Measurements from ENCODE around the gene FLAD1.

The FLAD1 gene

DNA sequence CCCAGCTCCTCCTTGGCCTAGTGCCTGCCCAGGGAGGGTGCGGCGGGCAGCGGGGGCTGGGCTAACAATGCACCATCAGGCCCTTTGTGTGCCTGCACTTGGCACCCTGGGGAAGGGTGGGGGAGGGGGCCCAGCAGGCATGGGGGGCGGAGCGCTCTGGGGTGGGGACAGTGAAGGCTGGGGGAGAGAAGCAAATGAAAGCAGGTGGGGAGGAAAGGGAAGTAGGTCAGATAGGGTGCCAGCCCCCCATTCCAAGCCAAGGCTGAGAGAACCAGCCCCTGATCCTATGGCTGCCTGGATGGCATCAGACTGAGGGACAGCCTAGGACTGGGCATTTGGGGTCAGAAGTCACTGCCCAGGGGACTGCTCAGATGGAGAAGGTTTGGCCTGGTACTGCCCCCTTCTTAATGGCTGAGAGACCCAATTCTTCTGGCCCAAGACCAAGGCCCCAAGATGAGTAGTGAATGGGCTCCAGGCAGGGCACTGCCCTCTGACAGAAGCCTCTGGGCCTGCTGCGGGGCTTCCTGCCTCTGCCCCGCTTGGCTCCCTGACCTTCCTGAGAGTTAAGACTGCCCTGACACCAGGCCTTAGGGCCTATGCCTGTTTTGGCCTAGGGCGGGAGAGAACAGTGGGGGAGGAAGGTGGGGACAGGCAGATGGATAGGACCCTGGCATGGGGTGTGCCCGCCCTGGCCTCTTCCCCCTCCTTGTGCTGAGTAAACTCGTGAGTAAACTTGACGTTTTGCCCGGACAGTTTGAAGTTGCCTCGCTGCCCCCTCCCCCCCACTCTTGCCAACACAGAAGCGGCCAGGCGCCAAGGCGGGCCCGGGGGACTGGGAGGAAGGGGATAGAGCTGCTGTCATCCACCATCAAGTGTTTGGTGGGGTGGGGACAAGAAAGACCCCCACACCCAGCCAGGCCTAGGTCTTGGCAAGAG, 22.2 kb downstream of the FLAD1 start:
- DNase-seq, result no peak

DNA sequence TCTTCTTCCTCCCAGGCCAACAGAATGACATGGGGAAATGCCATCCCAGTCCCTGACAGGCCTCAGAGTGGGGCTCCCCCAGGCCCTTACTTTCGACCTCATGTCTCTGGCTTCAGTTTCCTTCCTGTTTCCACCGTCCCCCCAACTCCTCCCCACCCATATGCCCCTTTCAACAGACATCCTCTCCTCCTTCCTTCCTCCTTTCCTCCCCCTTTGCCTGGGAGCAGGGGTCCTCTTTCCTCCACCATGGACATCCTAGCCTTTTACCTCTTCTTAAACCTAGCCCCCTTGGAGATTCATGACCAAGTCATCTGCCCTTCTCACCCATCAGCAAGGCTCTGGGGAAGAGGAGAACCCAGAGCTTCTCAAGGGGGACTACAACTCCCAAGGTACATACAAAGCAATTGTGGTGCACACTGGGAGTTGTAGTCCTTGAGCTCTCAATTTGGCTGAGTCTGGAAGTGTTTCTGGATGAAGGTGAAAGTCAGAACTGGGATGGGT, 23.5 kb downstream of the FLAD1 start:
- peak; percentile 82 for DNase-seq

DNA sequence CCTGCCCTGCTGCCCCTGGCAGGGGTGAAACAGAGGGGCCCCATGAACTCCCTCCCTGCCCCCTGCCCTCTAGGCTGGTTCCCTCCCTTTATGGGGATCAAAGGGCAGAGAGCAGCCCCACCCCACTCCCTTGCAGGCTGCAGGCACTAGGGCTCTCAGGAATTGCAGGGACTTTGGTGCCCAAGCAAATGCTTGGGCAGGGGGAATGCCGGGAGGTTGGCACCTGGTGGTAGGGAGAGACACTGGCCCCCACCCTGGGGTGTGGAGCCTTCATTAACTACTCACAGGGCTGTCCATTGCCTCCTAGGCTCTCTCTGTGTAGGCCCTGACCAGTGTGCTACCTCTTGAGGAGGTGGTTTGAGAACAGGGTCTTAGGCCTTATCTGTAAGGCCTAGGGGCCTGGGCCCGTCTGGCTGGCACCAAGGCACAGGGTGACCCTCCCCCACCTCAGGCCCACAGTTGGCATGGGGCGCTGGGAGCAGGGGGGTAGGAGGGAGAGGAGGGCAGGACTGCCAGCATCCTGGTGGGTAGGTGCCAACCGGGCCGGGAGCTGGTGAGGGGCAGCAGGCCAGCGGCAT, 24.2 kb downstream of the FLAD1 start:
- DNase-seq, result no peak

DNA sequence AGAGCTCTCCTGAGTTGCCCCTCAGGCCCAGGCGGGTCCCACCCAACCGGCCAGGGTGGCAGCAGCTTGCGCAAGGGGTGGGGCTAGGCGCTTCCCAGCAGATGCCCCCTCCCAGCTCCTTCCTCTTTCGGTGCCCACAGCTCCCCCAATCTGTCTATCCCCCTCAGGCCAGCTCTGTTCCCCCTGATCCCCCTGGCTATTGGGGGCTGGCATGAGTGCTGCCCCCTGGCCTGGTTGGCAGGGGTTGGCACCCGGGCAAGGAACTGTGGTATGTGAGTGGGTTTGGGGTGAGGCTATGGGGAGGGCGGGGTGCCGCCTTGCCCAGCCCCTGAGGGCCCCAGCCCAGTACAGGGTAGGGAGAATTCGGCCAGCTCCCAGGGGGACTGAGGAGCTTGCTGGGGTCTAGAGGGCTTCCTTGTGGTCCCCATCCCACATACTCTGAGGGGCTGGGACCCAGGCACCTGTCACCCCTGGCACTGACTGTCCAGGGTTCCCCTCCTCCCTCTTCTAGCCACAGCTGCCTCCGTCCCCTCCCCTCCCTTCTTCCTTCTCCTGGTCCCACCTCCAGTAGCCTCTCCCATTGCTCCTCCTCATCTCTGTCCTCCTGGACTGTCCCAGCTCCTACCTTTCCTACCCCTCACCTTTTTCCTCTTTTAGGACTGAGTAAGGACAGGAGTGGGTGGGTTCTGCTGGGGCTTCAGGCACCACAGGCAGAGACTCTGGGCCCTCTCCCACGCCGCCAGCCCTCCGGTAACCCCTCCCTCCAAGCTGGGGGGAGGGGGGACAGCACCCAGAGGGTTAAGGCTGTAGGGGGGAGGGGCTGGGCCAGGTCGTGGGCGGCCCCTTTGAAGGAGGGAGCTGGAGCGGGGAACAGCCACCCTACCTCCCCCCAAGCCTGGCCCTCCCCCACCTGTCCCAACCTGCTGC, 25.1 kb downstream of the FLAD1 start:
- peak; percentile 69 for DNase-seq

DNA sequence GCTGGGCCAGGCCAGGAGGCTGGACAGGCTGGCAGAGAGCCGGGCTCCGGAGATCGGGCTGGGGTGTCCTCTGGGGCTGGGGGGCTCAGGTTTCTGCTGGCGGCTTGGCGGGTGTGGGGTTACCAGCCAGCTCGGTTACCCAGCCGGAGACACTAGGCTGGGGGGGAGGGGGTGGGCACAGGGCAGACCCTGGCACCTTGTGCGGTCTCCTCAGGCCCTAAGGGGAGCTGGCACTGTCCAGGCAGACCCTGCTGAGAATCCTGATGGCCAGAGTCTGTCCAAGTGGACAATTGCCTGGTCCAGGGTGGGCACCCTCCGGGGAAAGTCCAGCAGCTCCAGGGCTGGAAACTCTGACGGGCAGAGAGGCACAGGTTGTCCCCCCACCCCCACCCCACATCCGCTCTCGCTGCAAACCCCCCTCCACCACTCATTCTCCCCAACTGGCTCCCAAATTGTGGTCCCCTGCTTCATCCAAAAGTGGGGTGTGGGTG, 26.1 kb downstream of the FLAD1 start:
- no peak for DNase-seq

DNA sequence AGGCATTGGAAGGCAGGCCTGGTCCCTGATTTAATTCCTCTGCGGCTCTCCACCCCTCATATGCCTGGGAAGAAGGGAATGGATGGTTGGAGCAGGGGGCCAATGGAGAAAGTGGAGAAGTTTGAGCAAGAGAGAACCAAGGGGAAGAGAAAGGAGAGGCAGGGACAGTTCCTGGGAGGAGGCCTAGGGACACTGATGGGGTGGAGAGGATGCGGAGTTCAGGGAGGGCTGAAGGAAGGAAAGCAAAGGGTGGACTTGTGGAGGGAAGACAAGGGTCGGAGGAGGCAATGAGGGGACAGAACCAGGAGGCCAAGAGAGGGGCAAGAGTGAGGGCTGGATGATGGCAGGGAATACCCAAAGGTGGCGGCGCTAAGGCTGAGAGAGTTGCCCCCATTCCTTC, 26.6 kb downstream of the FLAD1 start:
- no peak for DNase-seq

DNA sequence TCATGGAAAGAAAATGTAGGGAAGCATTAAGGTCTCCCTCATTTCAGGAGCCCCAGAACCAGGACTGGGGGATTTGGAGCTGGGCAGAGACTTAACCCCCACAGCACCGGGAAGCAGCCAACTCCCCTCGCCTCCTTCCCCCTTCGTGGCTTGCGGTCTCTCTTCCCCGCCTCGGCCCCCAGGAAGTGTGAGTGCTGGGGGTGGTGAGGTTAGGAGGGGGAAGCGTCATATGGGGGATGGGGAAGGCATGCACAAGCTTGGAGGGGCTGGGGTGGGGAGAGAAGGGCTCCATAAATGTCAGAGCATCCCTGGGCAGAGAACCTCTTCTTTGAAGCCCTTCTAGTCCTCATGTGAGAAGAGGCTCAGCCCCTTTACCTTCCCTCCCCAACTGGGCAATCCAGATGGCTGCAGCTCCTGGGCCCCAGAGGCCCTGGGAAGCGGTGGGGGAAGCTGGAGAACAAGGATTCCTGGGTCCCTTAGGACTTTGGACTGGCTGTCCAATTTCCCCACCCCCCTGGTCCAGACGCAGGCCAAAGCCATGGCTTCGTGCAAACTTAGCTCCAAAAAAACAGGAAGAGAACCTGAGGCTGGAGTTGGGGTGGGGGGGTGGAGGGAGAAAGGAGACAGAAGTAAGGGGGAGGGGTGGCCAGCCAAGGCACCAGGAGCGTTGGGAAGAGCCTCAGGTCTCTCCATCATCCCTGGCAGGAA, 27.2 kb downstream of the FLAD1 start:
- DNase-seq, result peak; percentile 65

DNA sequence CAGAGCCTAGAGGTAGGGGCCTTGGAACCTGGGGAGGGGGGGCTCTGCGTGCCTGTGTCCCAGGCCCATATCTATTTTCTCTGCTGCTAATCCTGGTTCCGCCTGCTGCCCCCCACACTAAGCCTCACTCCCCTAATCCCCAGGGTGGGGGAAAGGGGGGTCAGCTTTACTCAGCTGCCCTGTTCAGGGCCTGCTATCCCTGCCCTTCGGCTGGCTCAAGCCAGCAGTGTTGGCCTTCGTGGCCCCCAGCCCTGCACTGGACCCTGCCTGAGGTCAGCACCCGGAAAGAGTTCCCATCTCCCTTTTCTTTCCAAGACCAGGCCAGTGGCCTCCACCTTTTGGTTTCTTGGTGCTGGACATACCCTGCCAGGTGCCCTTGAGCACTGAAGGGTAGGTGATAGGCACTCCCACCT, 27.9 kb downstream of the FLAD1 start:
- DNase-seq, result no peak

DNA sequence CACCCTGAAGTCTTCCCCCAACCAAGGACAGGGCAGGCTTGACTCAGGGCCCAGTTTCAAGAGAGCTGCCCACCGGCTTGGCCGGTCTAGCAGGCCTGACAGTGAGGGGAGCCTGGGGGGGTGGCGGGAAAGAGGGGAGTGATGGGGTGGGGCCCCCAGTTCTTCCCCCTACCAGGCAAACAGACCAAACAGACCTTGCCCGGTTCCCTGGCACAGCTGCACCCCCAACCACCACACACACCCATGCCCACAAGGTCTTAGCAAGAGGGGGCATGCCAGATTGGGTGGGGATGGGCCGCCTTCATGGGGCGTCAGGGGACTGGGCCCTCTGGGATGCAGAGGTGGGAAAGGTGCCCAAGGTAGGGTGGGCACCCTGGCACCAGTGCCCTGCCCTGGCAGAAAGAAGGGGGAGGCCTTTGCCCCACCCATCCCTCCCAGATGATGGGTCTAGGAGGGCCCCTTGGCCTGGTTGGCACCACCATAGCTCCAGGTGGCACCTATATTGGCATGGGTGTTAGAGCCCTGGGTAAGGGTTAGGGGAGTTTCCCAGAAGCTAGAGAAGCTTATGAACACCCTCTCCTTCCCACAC, 28.4 kb downstream of the FLAD1 start:
- DNase-seq, result no peak

DNA sequence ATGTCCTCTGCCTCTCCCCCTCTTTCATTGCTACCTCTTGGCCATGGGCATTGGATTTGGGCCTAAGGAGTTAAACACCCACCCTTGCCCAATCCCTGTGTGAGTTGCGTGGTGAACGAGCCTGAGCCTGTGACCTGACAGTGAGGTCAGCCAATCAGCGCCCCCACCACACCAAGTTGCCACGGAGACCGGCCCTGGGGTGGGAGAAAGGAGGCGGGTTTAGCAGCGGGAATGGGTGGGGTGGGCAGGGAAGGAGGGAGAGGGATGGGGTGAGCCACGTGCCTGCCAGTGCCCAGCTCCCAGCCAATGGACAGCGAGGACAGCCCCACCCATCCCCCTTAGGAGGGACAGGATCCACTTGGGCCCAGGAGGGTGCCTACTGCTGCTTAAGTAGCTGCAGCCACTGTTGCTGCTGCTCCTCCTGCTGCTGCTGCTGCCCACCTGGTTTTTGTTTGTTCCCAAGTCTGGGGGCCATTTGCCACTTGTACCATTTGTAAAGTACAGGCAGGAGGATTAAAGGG, 28.9 kb downstream of the FLAD1 start:
- peak; percentile 72 for DNase-seq

DNA sequence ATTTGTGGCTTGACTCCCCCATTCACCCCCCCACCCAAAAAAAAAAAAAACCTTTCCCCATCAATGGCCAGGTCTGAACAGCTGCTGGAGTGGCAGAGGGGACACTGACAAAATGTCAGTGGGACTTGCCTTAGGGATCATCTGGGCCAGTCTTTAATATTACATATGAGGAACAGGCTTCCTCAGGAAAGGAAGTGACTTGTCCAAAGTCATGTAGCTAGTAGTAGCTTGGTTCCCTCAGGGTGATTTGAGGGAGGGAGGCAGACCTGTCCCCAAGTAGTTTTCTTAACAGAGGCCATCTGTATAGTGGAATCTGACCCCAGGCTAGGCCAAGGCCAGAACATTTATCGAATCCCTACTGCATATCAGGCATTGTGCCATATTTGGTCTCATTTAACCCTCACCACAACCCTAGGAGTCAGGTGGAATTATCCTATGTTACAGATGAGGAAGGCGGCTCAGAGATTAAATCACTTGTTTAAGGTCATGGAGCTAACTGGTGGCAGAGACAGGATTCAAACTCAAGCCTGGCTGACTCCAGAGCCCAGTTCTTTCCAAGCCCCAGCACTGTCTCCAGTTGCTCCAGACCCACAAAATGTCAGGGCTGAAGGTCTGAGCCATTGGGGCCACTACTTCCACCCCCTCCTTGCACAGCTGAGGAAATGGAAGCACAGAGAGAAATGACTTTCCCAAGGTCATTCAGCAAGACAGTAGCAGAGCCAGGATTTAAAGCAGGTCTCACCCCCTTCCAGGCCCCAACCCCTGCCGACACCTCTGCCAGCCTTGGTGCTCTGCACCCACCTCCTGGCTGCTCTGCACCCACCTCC, 29.8 kb downstream of the FLAD1 start:
- DNase-seq, result peak; percentile 16

DNA sequence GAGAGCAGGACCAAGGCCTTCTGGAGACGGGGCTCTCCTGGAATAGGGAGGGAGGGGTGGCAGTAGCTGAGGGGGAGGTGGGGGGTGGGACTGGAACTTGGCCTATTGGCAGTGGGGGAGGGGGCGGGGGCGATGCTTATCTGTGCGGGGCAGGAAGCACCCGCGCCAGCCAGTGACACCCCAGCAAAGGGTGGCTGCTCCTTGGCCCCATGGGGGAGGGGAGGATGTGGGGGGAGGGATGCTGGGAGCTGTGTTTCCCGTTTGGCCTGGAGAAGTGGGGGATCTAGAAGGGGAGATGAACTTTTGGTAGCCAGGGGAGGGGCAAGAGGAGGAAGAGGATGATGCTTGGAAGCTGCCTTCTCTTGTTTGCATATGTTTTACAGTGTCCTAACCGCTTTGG, 30.5 kb downstream of the FLAD1 start:
- DNase-seq, result no peak

DNA sequence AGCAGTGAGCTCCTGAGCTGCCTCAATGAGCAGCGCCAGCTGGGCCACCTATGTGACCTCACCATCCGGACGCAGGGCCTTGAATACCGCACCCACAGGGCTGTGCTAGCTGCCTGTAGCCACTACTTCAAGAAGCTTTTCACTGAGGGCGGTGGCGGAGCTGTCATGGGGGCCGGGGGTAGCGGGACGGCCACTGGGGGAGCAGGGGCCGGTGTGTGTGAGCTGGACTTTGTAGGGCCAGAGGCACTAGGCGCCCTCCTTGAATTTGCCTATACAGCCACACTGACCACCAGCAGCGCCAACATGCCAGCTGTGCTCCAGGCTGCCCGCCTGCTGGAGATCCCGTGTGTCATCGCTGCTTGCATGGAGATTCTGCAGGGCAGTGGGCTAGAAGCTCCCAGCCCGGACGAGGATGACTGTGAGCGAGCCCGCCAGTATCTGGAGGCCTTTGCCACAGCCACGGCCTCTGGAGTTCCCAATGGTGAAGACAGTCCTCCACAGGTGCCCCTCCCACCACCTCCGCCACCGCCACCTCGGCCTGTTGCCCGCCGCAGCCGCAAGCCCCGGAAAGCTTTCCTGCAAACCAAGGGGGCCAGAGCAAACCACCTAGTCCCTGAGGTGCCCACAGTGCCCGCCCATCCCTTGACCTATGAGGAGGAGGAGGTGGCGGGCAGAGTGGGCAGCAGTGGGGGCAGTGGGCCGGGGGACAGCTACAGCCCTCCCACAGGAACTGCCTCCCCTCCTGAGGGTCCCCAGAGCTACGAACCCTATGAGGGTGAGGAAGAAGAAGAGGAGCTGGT, 31.8 kb downstream of the FLAD1 start:
- DNase-seq, result no peak

DNA sequence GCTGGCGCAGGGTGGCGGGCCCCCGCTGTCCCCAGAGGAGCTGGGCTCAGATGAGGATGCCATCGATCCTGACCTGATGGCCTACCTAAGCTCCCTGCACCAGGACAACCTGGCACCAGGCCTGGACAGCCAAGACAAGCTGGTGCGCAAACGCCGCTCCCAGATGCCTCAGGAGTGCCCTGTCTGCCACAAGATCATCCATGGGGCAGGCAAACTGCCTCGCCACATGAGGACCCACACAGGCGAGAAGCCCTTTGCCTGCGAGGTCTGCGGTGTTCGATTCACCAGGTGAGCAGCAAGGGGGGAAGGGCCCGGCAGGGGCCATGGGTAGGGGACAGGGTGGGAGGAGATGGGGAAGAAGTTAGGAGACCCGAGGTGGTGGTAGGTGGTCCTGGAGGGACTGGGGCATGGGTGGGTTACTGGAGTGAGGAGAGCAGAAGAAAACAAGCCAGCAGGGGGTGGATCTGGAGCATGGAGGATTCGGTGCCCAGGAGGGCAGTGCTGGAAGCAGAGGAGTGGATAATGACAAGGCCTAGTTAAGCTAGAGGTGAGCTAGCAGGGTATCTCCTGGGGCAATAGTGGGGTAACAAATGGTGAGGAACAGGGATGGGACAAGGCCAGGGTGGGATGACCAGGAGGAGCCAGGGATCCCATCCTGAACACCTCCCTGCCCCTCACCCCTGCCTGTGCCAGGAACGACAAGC, 32.5 kb downstream of the FLAD1 start:
- no peak for DNase-seq

DNA sequence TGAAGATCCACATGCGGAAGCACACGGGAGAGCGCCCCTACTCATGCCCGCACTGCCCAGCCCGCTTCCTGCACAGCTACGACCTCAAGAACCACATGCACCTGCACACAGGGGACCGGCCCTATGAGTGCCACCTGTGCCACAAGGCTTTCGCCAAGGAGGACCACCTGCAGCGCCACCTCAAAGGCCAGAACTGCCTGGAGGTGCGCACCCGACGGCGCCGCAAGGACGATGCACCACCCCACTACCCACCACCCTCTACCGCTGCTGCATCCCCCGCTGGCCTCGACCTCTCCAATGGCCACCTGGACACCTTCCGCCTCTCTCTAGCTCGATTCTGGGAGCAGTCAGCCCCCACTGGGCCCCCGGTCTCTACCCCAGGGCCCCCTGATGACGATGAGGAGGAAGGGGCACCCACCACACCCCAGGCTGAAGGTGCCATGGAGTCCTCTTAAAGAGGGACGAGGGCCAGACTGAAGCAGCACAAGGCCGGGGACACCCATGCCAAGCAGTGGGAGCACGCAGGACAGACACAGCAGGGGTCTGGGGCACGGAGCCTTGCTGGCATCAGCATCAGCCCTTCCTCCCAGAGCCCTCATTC, 33.2 kb downstream of the FLAD1 start:
- DNase-seq, result no peak

DNA sequence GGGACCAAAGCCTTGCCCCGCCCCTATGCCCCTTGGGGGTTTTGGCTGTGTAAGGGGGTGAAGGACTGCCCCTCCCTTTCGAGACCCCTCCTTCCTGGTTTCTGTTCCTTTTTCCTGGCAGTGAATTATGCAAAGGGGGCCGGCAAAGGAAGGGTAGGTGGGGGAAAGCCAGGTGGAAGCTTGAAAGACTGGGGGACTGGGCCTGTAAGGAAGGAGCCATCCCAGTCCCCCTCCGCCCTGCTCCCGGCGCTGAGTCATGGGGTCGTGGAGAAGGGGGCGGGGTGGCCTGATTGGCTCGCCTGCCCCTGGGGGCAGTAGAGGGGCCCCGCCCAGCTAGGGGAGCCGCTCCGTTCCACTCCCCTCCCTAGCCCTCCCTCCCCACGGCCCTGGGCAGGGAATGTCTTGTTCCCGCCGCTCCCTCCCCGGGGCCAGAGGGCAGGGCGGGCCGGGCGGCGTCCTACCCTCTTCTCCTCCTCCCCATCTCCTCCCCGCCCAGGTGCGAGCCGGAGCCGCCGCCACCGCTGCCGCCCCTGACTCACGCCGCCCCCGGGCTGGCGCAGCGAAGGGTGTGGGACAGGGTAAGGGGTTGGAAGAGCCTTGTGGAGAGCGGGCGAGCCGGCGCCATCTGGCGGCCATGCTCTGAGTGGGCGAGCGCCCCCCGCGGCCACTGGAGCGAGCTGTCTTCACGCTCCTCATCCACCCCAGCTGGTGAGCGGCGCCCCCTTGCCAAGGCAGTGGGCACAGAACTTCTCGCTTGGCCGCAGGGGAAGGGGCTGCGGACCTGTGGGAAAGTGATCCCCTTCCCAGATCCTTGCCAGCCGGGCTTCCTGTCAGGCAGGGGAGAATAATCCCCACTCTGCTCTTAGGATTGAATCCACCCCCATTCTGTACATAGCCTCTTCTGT, 34.1 kb downstream of the FLAD1 start:
- peak; percentile 70 for DNase-seq

DNA sequence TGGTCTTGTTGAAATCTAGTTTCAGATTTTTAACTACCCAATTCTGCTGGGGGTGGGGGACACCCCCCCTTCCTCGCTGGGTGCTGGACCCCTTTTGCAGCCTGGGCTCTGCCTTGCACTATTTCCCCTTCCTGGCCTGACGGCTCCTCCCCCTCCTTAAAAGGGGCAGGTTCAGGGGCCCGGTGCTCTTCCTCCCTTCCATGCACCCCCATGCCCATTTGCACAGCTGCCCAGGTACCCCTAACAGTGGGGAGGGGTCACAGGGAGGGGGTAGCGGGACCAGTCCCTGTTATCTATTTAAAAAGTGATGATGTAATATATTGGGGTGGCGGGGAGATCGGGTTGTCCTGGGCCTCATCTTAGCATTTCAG, 34.8 kb downstream of the FLAD1 start:
- no peak for DNase-seq
